PC-3 (cell line): ENCODE results near the gene GPR82. TPM values are rescaled to one million over a fixed set of nuclear protein-coding genes. Genes with fewer than 3 reads are reported as not detected.

Source experiments
- ATAC-seq: fragments of 200-7000 bp; cut with Tn5 transposase; 2 replicates; pipeline ENCODE4 v1.9.1; 2020; ENCODE audit warnings: mild to moderate bottlenecking, moderate library complexity
- BruUV-seq: library from RNA; stranded (reverse); fragments of 400-500 nt; replicated peaks from 2 replicates; lab custom pipeline; 2021; lab: Mats Ljungman, UMichigan
- CTCF ChIA-PET: fragments of 300-600 bp; sonication (Branson Sonifier 250); formaldehyde crosslinking; loops from one replicate; lab custom pipeline; 2022; ENCODE audit warnings: antibody characterized with exemption; lab: Charles Lee
- POLR2A ChIA-PET: fragments of 300-600 bp; sonication (Branson Sonifier 250); formaldehyde crosslinking; loops from one replicate; lab custom pipeline; 2022; ENCODE audit warnings: antibody characterized with exemption; ENCODE audit not compliant: unreplicated experiment; lab: Charles Lee
- DNase-seq: peaks from one replicate; pipeline ENCODE4 v3.0.0-alpha.2; 2015
- H2AFZ ChIP-seq: fragments of 300-600 bp; sonication (generic); 2 replicates; pipeline ENCODE4 v1.6.0; 2016; ENCODE audit warnings: antibody characterized with exemption, low read length
- H3F3A ChIP-seq: fragments of 300-600 bp; sonication (generic); one replicate; pipeline ENCODE4 v1.6.0; 2017; ENCODE audit warnings: antibody characterized with exemption, low read length, control low read depth, mild to moderate bottlenecking; ENCODE audit not compliant: unreplicated experiment
- H3K27ac ChIP-seq: fragments of 300-600 bp; sonication (generic); 2 replicates; pipeline ENCODE4 v1.5.1; 2016; ENCODE audit warnings: mild to moderate bottlenecking, low read length
- H3K27me3 ChIP-seq: fragments of 300-600 bp; sonication (generic); 2 replicates; pipeline ENCODE4 v1.6.1; 2016; ENCODE audit warnings: low read length, mixed read lengths
- H3K36me3 ChIP-seq: fragments of 300-600 bp; sonication (generic); 2 replicates; pipeline ENCODE4 v1.6.1; 2016; ENCODE audit warnings: low read depth, mixed run types, low read length, mixed read lengths
- H3K4me1 ChIP-seq: fragments of 300-600 bp; sonication (generic); 2 replicates; pipeline ENCODE4 v1.5.1; 2016; ENCODE audit warnings: low read length; ENCODE audit not compliant: insufficient read depth
- H3K4me2 ChIP-seq: fragments of 300-600 bp; sonication (generic); 2 replicates; pipeline ENCODE4 v1.6.0; 2016; ENCODE audit warnings: low read length
- H3K4me3 ChIP-seq: fragments of 300-600 bp; sonication (generic); 2 replicates; pipeline ENCODE4 v1.5.1; 2016; ENCODE audit warnings: mild to moderate bottlenecking, low read length, mixed read lengths
- H3K79me2 ChIP-seq: fragments of 300-600 bp; sonication (generic); 2 replicates; pipeline ENCODE4 v1.6.1; 2017; ENCODE audit warnings: low read length, mixed read lengths
- H3K9ac ChIP-seq: fragments of 300-600 bp; sonication (generic); 2 replicates; pipeline ENCODE4 v1.6.0; 2016; ENCODE audit warnings: mild to moderate bottlenecking, low read length
- H3K9me2 ChIP-seq: fragments of 300-600 bp; sonication (generic); replicated peaks from 2 replicates; pipeline ENCODE4 v1.6.1; 2016; ENCODE audit warnings: mixed run types, low read length, mixed read lengths
- H3K9me3 ChIP-seq: fragments of 300-600 bp; sonication (generic); 2 replicates; pipeline ENCODE4 v1.6.1; 2016; ENCODE audit warnings: low read length, mixed read lengths
- H4K20me1 ChIP-seq: fragments of 300-600 bp; sonication (generic); 2 replicates; pipeline ENCODE4 v1.6.1; 2016; ENCODE audit warnings: low read length, mixed read lengths
- EZH2 ChIP-seq: fragments of 300-600 bp; sonication (generic); IDR thresholded peaks from one replicate; pipeline ENCODE4 v1.6.1; 2017; ENCODE audit warnings: antibody characterized with exemption, mild to moderate bottlenecking, low read length; ENCODE audit not compliant: unreplicated experiment
- EZH2phosphoT487 ChIP-seq: fragments of 300-600 bp; sonication (generic); IDR thresholded peaks from 2 replicates; pipeline ENCODE4 v1.6.1; 2018; ENCODE audit warnings: mild to moderate bottlenecking, antibody characterized with exemption, low read length, borderline replicate concordance
- intact Hi-C: fragments of 100-400 bp; cut with micrococcal nuclease; formaldehyde crosslinking; loops from 2 replicates; pipeline ENCODE4 v1.9.0; 2023
- total RNA-seq: library from RNA; depleted of rRNA; stranded (reverse); fragments of >200 nt; gene quantifications from 2 replicates; pipeline ENCODE4 v1.2.3, GENCODE V29; 2014
- TF ChIP-seq, protein P1 (sequence below): fragments of 300-600 bp; sonication (generic); conservative IDR thresholded peaks from 2 replicates; pipeline ENCODE4 v1.5.1; 2017; ENCODE audit warnings: antibody characterized with exemption, low read depth, mild to moderate bottlenecking, low read length

The GPR82 gene
- total RNA-seq, 1 experiment from 2014 or later: not detected

DNA sequence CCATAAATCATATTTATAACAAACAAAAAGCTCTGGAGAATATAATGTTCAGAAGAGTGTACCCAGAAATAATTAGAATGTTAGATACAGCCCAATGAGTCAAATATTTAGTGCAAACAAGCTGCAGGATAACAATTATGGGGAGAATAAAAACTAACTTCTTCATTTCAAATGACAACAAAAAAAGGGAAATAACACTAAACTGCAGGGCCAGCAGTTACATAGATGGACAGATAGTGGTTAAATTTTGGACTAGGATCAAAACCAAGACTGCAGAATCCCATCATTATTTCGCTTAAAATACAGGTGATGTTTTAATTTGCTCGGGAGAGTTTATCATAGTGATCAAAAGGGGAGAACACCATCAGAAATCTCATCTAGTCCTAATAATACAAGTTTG, 35.8 kb upstream of the GPR82 start:
- H3K9me2 ChIP-seq: no peaks in the 10 kb centered on the region
- no TSS peak for BruUV-seq

DNA sequence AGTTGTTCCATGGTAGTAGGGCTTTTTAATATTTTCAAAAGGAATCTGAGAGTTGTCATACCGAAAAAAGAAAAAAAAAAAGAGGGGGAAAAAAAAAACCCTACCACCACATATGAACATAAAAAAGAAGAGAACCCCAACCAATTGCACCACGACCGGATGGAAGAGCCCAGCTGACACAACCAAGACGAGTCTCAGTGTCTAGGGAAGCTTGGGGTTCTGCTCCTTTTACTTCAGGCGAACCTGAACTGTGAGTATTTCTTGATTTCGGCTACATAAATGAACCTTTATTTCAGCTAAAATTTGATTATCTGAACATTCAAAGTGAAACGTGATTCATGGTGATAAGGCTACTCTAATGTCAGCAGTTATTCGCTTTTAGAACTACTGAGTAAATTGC, 35.1 kb upstream of the GPR82 start, which contains the start of gene GPR34:
Gene GPR34 (plus strand): TSS at position 139 of the 400 bp plus-strand sequence. CDS start 6,661 bp downstream, outside the sequence.
- no peak for DNase-seq
- no peaks in the 10 kb centered on the region for H3K27me3 ChIP-seq
- H3K4me3 ChIP-seq: no peak within 1 kb of the TSS
- no peak within 1 kb of the TSS for H3K9ac ChIP-seq
- H3K9me2 ChIP-seq: no peaks in the 10 kb centered on the region
- H2AFZ ChIP-seq: no peak within 1 kb of the TSS
- H3K36me3 ChIP-seq: no peaks in the 10 kb centered on the region
- no peaks in the 10 kb centered on the region for H3K9me3 ChIP-seq
- ChIA-PET POLR2A (no interaction called here), CTCF (no interaction called here)
- no peak within 1 kb of the TSS for H3K27ac ChIP-seq
- TF ChIP-seq, protein P1, sequence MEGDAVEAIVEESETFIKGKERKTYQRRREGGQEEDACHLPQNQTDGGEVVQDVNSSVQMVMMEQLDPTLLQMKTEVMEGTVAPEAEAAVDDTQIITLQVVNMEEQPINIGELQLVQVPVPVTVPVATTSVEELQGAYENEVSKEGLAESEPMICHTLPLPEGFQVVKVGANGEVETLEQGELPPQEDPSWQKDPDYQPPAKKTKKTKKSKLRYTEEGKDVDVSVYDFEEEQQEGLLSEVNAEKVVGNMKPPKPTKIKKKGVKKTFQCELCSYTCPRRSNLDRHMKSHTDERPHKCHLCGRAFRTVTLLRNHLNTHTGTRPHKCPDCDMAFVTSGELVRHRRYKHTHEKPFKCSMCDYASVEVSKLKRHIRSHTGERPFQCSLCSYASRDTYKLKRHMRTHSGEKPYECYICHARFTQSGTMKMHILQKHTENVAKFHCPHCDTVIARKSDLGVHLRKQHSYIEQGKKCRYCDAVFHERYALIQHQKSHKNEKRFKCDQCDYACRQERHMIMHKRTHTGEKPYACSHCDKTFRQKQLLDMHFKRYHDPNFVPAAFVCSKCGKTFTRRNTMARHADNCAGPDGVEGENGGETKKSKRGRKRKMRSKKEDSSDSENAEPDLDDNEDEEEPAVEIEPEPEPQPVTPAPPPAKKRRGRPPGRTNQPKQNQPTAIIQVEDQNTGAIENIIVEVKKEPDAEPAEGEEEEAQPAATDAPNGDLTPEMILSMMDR: no peak
- no peak for TF ChIP-seq EZH2
- no peak for TF ChIP-seq EZH2phosphoT487
- no peaks in the 10 kb centered on the region for H3F3A ChIP-seq
- H4K20me1 ChIP-seq: no peaks in the 10 kb centered on the region
- intact Hi-C loops: no loop called here
- no peaks in the 10 kb centered on the region for H3K79me2 ChIP-seq
- no peak within 1 kb of the TSS for H3K4me2 ChIP-seq
- no peak for ATAC-seq
- no peaks in the 10 kb centered on the region for H3K4me1 ChIP-seq
- no TSS peak for BruUV-seq

More for the DNA sequence above, 35.8 kb upstream of the GPR82 start:
- no peak for TF ChIP-seq EZH2phosphoT487
- no peak for TF ChIP-seq EZH2
- TF ChIP-seq, protein P1: no peak
- no peaks in the 10 kb centered on the region for H3K9me3 ChIP-seq
- ChIA-PET CTCF (no interaction called here), POLR2A (no interaction called here)
- H3K9ac ChIP-seq: no peak overlapping the region
- ATAC-seq: no peak
- no peak overlapping the region for H3K4me3 ChIP-seq
- H4K20me1 ChIP-seq: no peaks in the 10 kb centered on the region
- no peaks in the 10 kb centered on the region for H3K79me2 ChIP-seq
- DNase-seq: no peak
- no peaks in the 10 kb centered on the region for H3K36me3 ChIP-seq
- H2AFZ ChIP-seq: no peak overlapping the region
- no peaks in the 10 kb centered on the region for H3K4me1 ChIP-seq
- H3K27me3 ChIP-seq: no peaks in the 10 kb centered on the region
- H3K4me2 ChIP-seq: no peak overlapping the region
- no peaks in the 10 kb centered on the region for H3F3A ChIP-seq
- intact Hi-C loops: no loop called here
- H3K27ac ChIP-seq: no peak overlapping the region

DNA sequence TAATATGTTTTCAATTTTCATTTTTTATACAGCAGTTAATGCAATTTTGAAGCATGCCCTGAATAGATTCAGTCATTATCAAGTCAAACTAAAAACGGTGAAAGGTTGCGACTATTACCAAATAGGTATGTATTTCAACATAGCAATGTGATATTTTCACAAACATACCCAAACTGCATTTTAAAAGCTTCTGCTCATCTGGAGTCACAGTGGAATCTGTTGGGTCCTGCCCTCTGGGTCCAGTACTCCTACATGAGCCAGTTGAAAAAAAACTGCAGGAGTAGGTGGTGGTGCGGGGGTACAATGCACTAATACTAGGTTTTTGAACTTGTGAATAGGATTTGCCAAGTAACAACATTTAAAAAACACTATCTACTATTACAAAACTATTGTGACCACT, 34.3 kb upstream of the GPR82 start:
- Histone ChIP-seq H3K4me2 (no peak overlapping the region), H4K20me1 (no peaks in the 10 kb centered on the region), H3K36me3 (no peaks in the 10 kb centered on the region), H3K9ac (no peak overlapping the region), H3K27me3 (no peaks in the 10 kb centered on the region), H3K4me3 (no peak overlapping the region), H2AFZ (no peak overlapping the region), H3K9me3 (no peaks in the 10 kb centered on the region), H3K9me2 (no peaks in the 10 kb centered on the region), H3K79me2 (no peaks in the 10 kb centered on the region), H3K27ac (no peak overlapping the region), H3K4me1 (no peaks in the 10 kb centered on the region), H3F3A (no peaks in the 10 kb centered on the region)
- DNase-seq: no peak
- ATAC-seq: no peak
- BruUV-seq: no TSS peak
- ChIA-PET CTCF (no interaction called here), POLR2A (no interaction called here)
- intact Hi-C loops: no loop called here
- TF ChIP-seq EZH2phosphoT487 (no peak), EZH2 (no peak)
- TF ChIP-seq, protein P1: no peak
